Body of pancreas (tissue), 4 donors: ENCODE data around the gene GLIPR1L2. TPM values are rescaled to one million over a fixed set of nuclear protein-coding genes. Genes with fewer than 3 reads are reported as not detected.

Experiments
- ATAC-seq: fragments of 150-250 bp; one replicate; pipeline ENCODE4 v1.9.1; 2016
- DNase-seq, 4 donors: peaks; one replicate each; pipeline ENCODE4 v3.0.0-alpha.2; 2019
- H3K27ac ChIP-seq, 4 donors: fragments of 200-600 bp; sonication (generic); 1 replicate in 3 of 4; 2 replicates in 1 of 4; pipeline versions ENCODE4 v1.5.1 to v1.6.1; 2016 to 2019; ENCODE audit warnings: mild to moderate bottlenecking in 1 of 4, mixed read lengths in 1 of 4, moderate library complexity in 1 of 4
- H3K27me3 ChIP-seq, 2 donors: fragments of 200-600 bp; sonication (generic); one replicate each; pipeline ENCODE4 v1.6.0; 2016; ENCODE audit warnings: mild to moderate bottlenecking in 1 of 2
- H3K36me3 ChIP-seq, 2 donors: fragments of 200-600 bp; sonication (generic); replicated peaks in 1 of 2; 2 replicates each; pipeline ENCODE4 v1.5.1; 2016; ENCODE audit warnings: low read depth in 2 of 2; ENCODE audit not compliant: insufficient read depth in 1 of 2
- H3K4me1 ChIP-seq: fragments of 200-600 bp; sonication (generic); one replicate; pipeline ENCODE4 v1.6.0; 2016
- H3K4me3 ChIP-seq, 2 donors: fragments of 200-600 bp; sonication (generic); 1 replicate in 1 of 2; 2 replicates in 1 of 2; pipeline ENCODE4 v1.5.1; 2016 to 2019
- H3K9me3 ChIP-seq, 3 donors: fragments of 200-600 bp; sonication (generic); 1 replicate in 2 of 3; 2 replicates in 1 of 3; pipeline ENCODE4 v1.5.1; 2016
- CTCF ChIP-seq, 7 experiments: fragments of 450-650 bp in 4 of 7; fragments of 200-600 bp in 3 of 7; sonication (generic) in 3 of 7; IDR thresholded peaks; one replicate each; pipeline ENCODE4 v1.5.1; 2016 to 2019; ENCODE audit warnings: antibody characterized with exemption in 7 of 7
- POLR2A ChIP-seq, 3 donors: fragments of 450-650 bp; IDR thresholded peaks; one replicate each; pipeline ENCODE4 v1.6.1; 2016; ENCODE audit warnings: antibody characterized with exemption in 3 of 3, mild to moderate bottlenecking in 2 of 3
- WGBS, 2 donors: methylation state at CpG; one replicate each; pipeline ENCODE4 v1.1.5; 2017; 5-methylcytosine and 5-hydroxymethylcytosine counted together
- intact Hi-C: fragments of 100-400 bp; cut with DNase I; formaldehyde crosslinking; loops from one replicate; pipeline ENCODE4 v1.15.1; 2023
- total RNA-seq, 2 donors: library from RNA; depleted of rRNA; stranded (reverse); fragments of >200 nt; gene quantifications; one replicate each; pipeline ENCODE4 v1.1.0, GENCODE V29; 2016

Gene GLIPR1L2
- total RNA-seq, 2 donors from 2014 or later, result 1.6 TPM; not detected in 1

GRCh38 chr12:75460204-75460603, 69.3 kb downstream of the GLIPR1L2 start:
- no peaks in the 10 kb centered on the region for H3K4me1 ChIP-seq
- TF ChIP-seq CTCF (IDR thresholded peaks at IDR 0.05), result no peak
- no peak for TF ChIP-seq POLR2A (IDR thresholded peaks at IDR 0.05)
- peaks cover 0 to 14% (median 0%) of the 10 kb centered on the region in 3 donors for H3K9me3 ChIP-seq
- ATAC-seq (no peak), DNase-seq (no peak)
- no peak overlapping the region for H3K4me3 ChIP-seq
- H3K27me3 ChIP-seq, result no peaks in the 10 kb centered on the region
- H3K36me3 ChIP-seq, result no peaks in the 10 kb centered on the region
- intact Hi-C loops, result no loop called here
- no peak overlapping the region for H3K27ac ChIP-seq

GRCh38 chr12:75471902-75472890, 81.3 kb downstream of the GLIPR1L2 start:
- ATAC-seq (no peak), DNase-seq (no peak)
- intact Hi-C loops, result no loop called here
- Histone ChIP-seq H3K36me3 (no peaks in the 10 kb centered on the region), H3K9me3 (no peaks in the 10 kb centered on the region), H3K4me3 (no peak overlapping the region), H3K27ac (no peak overlapping the region), H3K27me3 (no peaks in the 10 kb centered on the region), H3K4me1 (no peaks in the 10 kb centered on the region)
- 62 to 73% methylated on average over 6 of the region's 6 CpGs for WGBS, 2 donors
- TF ChIP-seq CTCF (IDR thresholded peaks at IDR 0.05), result no peak
- TF ChIP-seq POLR2A (IDR thresholded peaks at IDR 0.05), result no peak

GRCh38 chr12:75474116-75474515, 83.2 kb downstream of the GLIPR1L2 start:
- Histone ChIP-seq H3K4me1 (no peaks in the 10 kb centered on the region), H3K27me3 (no peaks in the 10 kb centered on the region), H3K36me3 (no peaks in the 10 kb centered on the region), H3K4me3 (no peak overlapping the region), H3K27ac (no peak overlapping the region), H3K9me3 (no peaks in the 10 kb centered on the region)
- TF ChIP-seq POLR2A (IDR thresholded peaks at IDR 0.05) (no peak), CTCF (IDR thresholded peaks at IDR 0.05) (no peak)
- no peak for ATAC-seq
- intact Hi-C loops, result no loop called here
- no peak for DNase-seq
- 29 to 56% methylated on average over 2 of the region's 2 CpGs for WGBS, 2 donors

- H3K27ac ChIP-seq, result no peak overlapping the region
- TF ChIP-seq CTCF (IDR thresholded peaks at IDR 0.05), result no peak
- no peak for TF ChIP-seq POLR2A (IDR thresholded peaks at IDR 0.05)
- H3K36me3 ChIP-seq, result no peaks in the 10 kb centered on the region
- no peak for DNase-seq
- intact Hi-C loops, result no loop called here
- no peaks in the 10 kb centered on the region for H3K9me3 ChIP-seq
- no peak overlapping the region for H3K4me3 ChIP-seq
- ATAC-seq, result no peak
- no peaks in the 10 kb centered on the region for H3K27me3 ChIP-seq
- H3K4me1 ChIP-seq, result no peaks in the 10 kb centered on the region
- WGBS, 2 donors, result 100% methylated on average over 1 of the region's 1 CpG
These were observed 85.2 kb downstream of the GLIPR1L2 start for GRCh38 chr12:75476071-75476470.

- Histone ChIP-seq H3K27ac (no peak overlapping the region), H3K36me3 (no peaks in the 10 kb centered on the region), H3K4me1 (no peaks in the 10 kb centered on the region), H3K4me3 (no peak overlapping the region), H3K9me3 (no peaks in the 10 kb centered on the region), H3K27me3 (no peaks in the 10 kb centered on the region)
- DNase-seq (no peak), ATAC-seq (no peak)
- TF ChIP-seq CTCF (IDR thresholded peaks at IDR 0.05) (no peak), POLR2A (IDR thresholded peaks at IDR 0.05) (no peak)
- 57 to 70% methylated on average over 2 of the region's 2 CpGs for WGBS, 2 donors
- intact Hi-C loops, result no loop called here
These were observed 86.2 kb downstream of the GLIPR1L2 start for GRCh38 chr12:75477137-75477536.
